ENCODE results near the gene LCK. TPM values are rescaled to one million over a fixed set of nuclear protein-coding genes. Genes with fewer than 3 reads are reported as not detected.

The LCK gene
- polyA plus RNA-seq, 1 experiment, result not detected

GRCh38 chr1:32318127-32318869, 67.2 kb downstream of the LCK start:
- Histone ChIP-seq H3K27me3 (ENCODE audit: control insufficient read depth, insufficient read depth, low read length) (no peaks in the 10 kb centered on the region), H3K27ac (ENCODE audit: low read depth, low read length) (no peak overlapping the region), H3K4me3 (ENCODE audit: low read depth, low read length) (no peak overlapping the region), H3K9me3 (ENCODE audit: control insufficient read depth, insufficient read depth, low read length) (no peaks in the 10 kb centered on the region)
- no peak for DNase-seq (ENCODE audit: low read depth, low spot score)
- CTCF ChIA-PET, result interaction anchor here (3.3 kb wide), 1 partner anchor 102 kb away, joined by 38 read pairs; no protein-coding TSS in a partner anchor
- no peak for TF ChIP-seq CTCF (IDR thresholded peaks at IDR 0.05; ENCODE audit: low read depth, low read length)
- POLR2A ChIA-PET, result interaction anchor here (1.3 kb wide), 1 partner anchor 18 kb away, joined by 5 read pairs; the partner anchor contains the start of gene MARCKSL1

- no peak for DNase-seq (ENCODE audit: low read depth, low spot score)
- H3K9me3 ChIP-seq (ENCODE audit: control insufficient read depth, insufficient read depth, low read length), result no peaks in the 10 kb centered on the region
- CTCF ChIA-PET, result interaction anchor here (0.6 to 2.4 kb wide), 3 partner anchors 10 to 106 kb away, joined by 4 to 10 read pairs (median 6); no protein-coding TSS in a partner anchor
- TF ChIP-seq CTCF (IDR thresholded peaks at IDR 0.05; ENCODE audit: low read depth, low read length), result no peak
- POLR2A ChIA-PET, result interaction anchor here (0.5 to 2.4 kb wide), 7 partner anchors 10 to 131 kb away, joined by 3 to 13 read pairs (median 4); partner anchors contain the start of gene MARCKSL1
- peak overlapping the region; percentile 0 for H3K27ac ChIP-seq (ENCODE audit: low read depth, low read length)
- H3K4me3 ChIP-seq (ENCODE audit: low read depth, low read length), result no peak overlapping the region
- no peaks in the 10 kb centered on the region for H3K27me3 ChIP-seq (ENCODE audit: control insufficient read depth, insufficient read depth, low read length)
Measured at GRCh38 chr1:32321712-32322291, 70.7 kb downstream of the LCK start.

DNA sequence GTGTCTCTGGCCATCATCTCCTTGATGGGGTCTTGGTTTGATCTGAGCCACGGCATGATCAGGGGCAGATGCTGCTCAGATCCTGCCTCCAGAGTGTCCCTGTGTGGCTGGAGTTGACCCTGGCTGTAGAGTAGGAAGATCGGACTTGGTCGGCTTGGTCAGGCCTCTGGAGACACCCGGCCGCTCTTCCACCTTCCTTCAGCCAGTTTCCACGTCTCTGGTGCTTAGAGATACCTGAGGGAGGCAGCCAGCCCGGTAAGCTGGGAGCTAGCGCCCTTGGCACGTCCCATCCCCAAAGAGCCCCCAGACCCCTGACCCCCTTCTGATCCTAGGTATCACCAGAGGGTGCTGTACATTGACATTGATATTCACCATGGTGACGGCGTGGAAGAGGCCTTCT, 76.1 kb downstream of the LCK start:
- CTCF ChIA-PET, result no interaction called here
- no peaks in the 10 kb centered on the region for H3K27me3 ChIP-seq (ENCODE audit: control insufficient read depth, insufficient read depth, low read length)
- TF ChIP-seq CTCF (IDR thresholded peaks at IDR 0.05; ENCODE audit: low read depth, low read length), result no peak
- no peak overlapping the region for H3K4me3 ChIP-seq (ENCODE audit: low read depth, low read length)
- no peak for DNase-seq (ENCODE audit: low read depth, low spot score)
- no peaks in the 10 kb centered on the region for H3K9me3 ChIP-seq (ENCODE audit: control insufficient read depth, insufficient read depth, low read length)
- POLR2A ChIA-PET, result no interaction called here
- H3K27ac ChIP-seq (ENCODE audit: low read depth, low read length), result no peak overlapping the region

DNA sequence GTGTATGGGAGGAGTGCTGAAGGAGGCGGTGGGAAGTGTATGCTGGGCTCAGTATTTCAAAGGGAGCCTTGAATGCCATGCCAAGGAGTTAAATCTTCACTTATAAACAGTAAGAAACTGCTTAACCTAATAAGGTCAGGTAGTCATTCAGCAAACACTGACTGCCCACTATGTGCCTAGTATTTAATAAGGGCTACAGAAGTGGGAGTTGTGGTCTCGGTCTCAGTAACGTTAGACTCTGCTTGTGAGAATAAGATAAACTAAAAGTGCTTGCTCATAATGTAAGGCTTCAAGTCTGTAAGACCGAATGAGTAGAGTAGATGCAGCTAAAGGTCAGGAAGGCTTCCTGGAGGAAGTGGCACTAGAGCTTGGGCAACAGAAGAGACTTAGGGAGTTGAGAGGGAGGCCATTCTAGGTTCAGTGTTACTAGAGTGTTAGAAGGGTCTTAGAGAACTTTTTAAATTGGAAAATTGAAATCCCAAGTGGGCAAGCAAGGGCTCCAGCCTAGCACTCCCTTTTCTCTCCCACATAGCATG, 78.9 kb downstream of the LCK start:
- CTCF ChIA-PET, result no interaction called here
- Histone ChIP-seq H3K27ac (ENCODE audit: low read depth, low read length) (no peak overlapping the region), H3K4me3 (ENCODE audit: low read depth, low read length) (no peak overlapping the region), H3K9me3 (ENCODE audit: control insufficient read depth, insufficient read depth, low read length) (no peaks in the 10 kb centered on the region; the same call in 1 of the 2 replicates), H3K27me3 (ENCODE audit: control insufficient read depth, insufficient read depth, low read length) (no peaks in the 10 kb centered on the region)
- TF ChIP-seq CTCF (IDR thresholded peaks at IDR 0.05; ENCODE audit: low read depth, low read length), result no peak
- no peak for DNase-seq (ENCODE audit: low read depth, low spot score)
- POLR2A ChIA-PET, result no interaction called here
